HG03196 (cell line): Measurements from ENCODE around the gene CNTN2.
A peak's percentile ranks its signal among the peaks of the same experiment; 100 is the strongest.

Experiments
- ATAC-seq: cut with Tn5 transposase; IDR thresholded peaks from one replicate; pipeline ENCODE4 v1.9.1; 2021; ENCODE audit not compliant: unreplicated experiment

CNTN2 gene

DNA sequence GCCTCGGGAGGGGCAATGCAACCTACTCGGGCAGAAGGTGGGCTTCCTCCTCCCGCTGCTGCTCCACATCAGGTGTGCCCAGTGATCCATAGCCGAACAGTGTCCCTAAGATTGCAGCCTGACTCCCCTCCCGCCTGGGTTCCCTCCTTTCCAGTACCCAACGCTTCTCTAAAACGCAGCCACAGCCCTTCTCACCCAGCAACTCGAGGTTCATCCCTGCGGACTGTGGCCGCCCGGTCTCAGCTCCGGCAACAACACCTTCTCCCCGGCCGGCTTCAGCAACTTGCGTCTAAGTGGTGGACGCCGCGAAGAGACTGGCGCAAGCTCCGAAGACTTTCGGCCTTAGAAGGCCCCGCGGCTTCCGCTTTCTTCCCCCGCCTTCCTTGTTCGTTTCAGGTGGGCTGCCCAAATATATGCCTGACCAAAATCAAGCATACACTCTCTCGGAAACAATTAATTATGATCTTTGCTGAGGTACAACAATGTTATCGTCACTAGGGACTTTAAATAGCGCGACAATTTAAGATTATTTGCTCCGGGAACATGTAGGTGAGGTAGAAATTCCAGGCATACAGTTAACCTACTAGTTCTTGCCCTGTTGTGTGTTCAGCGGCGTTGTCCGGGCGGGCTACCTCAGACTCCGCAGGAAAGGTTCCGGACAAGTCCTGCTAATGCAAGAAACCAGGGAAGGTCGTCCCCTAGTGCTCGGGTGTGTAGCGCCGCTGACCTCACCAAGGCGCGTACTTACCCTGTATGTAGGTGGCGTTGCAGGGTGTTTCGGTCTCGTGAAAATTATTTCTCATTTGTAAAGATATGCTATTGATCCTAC is 78.9 kb downstream of the CNTN2 start, which contains the start of gene RBBP5:
Gene RBBP5 (minus strand): TSS at position 319 of the 829 bp plus-strand sequence. CDS start 105 bp downstream, at position 214.
- ATAC-seq: peak; percentile 96

DNA sequence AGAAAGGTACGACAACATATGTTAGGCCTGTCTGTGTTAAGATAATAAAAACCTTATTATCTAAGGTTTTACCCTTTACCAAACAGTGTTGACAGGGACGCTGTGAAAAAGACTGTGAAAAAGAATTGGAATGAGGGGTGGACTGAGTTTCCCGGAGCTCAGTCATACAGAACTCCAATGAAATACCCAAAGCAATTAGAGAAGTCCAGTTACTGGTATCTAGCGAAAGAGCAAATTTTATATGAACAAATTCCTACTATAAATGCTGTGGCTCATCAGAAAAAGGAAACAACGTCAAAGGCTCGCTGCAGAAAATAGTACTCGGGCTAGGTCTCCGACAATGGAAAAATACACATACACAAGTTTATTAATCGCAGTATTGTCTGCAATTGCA is 79.5 kb downstream of the CNTN2 start:
- ATAC-seq: peak; percentile 17

DNA sequence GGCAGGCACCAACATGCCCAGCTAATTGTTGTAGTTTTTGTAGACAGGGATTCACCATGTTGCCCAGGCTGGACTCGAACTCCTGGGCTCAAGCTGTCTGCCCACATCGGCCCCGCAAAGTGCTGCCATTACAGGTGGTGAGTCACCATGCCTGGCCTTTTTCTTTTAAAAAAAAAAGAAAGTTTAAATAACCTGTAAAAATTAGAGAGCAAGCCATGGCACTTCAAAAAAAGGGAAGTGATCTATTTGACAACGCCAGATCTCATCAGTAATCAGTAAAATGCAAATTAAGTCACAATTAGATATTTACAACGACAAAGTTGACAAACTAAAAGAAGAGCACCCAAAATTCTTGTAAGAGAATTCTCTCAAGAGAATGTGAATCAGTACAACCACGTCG is 81.7 kb downstream of the CNTN2 start:
- no peak for ATAC-seq

DNA sequence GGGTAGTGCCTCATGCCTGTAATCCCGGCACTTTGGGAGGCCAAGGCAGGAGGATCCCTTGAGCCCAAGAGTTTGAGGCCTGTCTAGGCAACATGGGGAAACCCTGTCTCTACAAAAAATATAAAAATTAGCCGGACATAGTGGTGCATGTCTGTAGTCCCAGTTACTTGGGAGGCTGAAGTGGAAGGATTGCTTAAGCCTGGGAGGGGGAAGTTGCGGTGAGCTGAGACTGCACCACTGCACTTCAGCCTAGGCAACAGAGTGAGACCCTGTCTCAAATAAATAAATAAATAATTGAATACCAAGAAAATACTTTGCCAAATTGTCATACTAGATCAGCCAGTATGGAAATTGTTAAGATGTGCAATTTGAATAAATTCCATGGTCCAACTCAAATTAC is 84.6 kb downstream of the CNTN2 start:
- ATAC-seq: no peak
